Activated T-helper 17 cell treated with anti-CD3 and anti-CD28 coated beads, Interleukin-2, amount 50 U/mL, for 72 hours (primary cell): ENCODE measurements around the gene RHOBTB1. TPM values are rescaled to one million over a fixed set of nuclear protein-coding genes. Genes with fewer than 3 reads are reported as not detected.
"Not testable (repeated sequence)": the region's sequence is repeated elsewhere in the genome, so short reads cannot be mapped to it uniquely, and the experiment has no call there.

Source experiments
- ATAC-seq: fragments of 150-1000 bp; cut with Tn5 transposase; replicated peaks from 2 replicates; pipeline ENCODE4 v1.10.0; 2021; ENCODE audit warnings: mild to moderate bottlenecking, moderate library complexity
- H3K27ac Mint-ChIP-seq: one replicate; pipeline ENCODE4 v1.8.0; 2022; ENCODE audit warnings: mixed read lengths
- H3K27me3 Mint-ChIP-seq: one replicate; pipeline ENCODE4 v1.8.0; 2022; ENCODE audit warnings: mixed read lengths
- H3K36me3 Mint-ChIP-seq: one replicate; pipeline ENCODE4 v1.8.0; 2022; ENCODE audit warnings: low read depth, mild to moderate bottlenecking, mixed read lengths
- H3K4me1 Mint-ChIP-seq: one replicate; pipeline ENCODE4 v1.8.0; 2022; ENCODE audit warnings: mixed read lengths
- H3K4me3 Mint-ChIP-seq: one replicate; pipeline ENCODE4 v1.8.0; 2022; ENCODE audit warnings: mild to moderate bottlenecking, mixed read lengths
- H3K9me3 Mint-ChIP-seq: one replicate; pipeline ENCODE4 v1.8.0; 2022; ENCODE audit warnings: mixed read lengths
- total RNA-seq, 2 donors: library from RNA; stranded (reverse); gene quantifications; one replicate each; pipeline ENCODE4 v1.2.3, GENCODE V29; 2022

The RHOBTB1 gene
- total RNA-seq, 2 donors from 2014 or later = 0.56 TPM; not detected in 1

DNA sequence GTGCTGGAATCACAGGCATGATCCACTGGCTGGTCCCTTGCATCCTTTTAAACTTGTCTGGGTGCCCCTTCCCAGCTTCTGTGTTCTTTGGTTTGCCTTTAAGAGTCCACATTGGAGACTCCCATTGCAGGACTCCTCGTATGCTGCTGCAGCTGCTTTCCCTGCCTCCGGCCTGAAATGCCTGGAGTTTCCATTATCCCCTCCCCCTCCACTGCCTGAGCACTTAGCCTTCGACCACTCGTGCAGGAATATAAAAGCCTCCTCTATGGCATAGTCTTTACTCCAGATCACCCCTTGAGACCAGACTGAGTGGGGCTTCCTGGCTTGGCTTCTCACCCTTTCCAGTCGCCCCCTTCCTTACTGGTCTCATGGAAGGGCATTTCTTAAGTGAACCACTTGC, 80.2 kb downstream of the RHOBTB1 start:
- no peak overlapping the region for H3K27ac Mint-ChIP-seq
- peaks cover 9% of the 10 kb centered on the region for H3K27me3 Mint-ChIP-seq
- no peaks in the 10 kb centered on the region for H3K9me3 Mint-ChIP-seq
- no peaks in the 10 kb centered on the region for H3K36me3 Mint-ChIP-seq
- no peak overlapping the region for H3K4me3 Mint-ChIP-seq
- ATAC-seq = no peak
- no peaks in the 10 kb centered on the region for H3K4me1 Mint-ChIP-seq

GRCh38 chr10:60862517-60862916, 81.5 kb downstream of the RHOBTB1 start:
- Mint-ChIP-seq H3K27me3 (peaks cover 4% of the 10 kb centered on the region), H3K4me1 (no peaks in the 10 kb centered on the region), H3K36me3 (no peaks in the 10 kb centered on the region), H3K9me3 (no peaks in the 10 kb centered on the region), H3K27ac (no peak overlapping the region), H3K4me3 (no peak overlapping the region)
- ATAC-seq = no peak

- no peak for ATAC-seq
- Mint-ChIP-seq H3K27ac (no peak overlapping the region), H3K27me3 (no peaks in the 10 kb centered on the region), H3K9me3 (no peaks in the 10 kb centered on the region), H3K4me1 (no peaks in the 10 kb centered on the region), H3K36me3 (no peaks in the 10 kb centered on the region), H3K4me3 (no peak overlapping the region)
These were observed 87.6 kb downstream of the RHOBTB1 start for GRCh38 chr10:60856405-60856804.

GRCh38 chr10:60853637-60854036, 90.3 kb downstream of the RHOBTB1 start:
- no peaks in the 10 kb centered on the region for H3K36me3 Mint-ChIP-seq

GRCh38 chr10:60853107-60853506, 90.9 kb downstream of the RHOBTB1 start:
- Mint-ChIP-seq H3K27me3 (no peaks in the 10 kb centered on the region), H3K36me3 (no peaks in the 10 kb centered on the region), H3K9me3 (no peaks in the 10 kb centered on the region), H3K27ac (no peak overlapping the region), H3K4me3 (no peak overlapping the region), H3K4me1 (no peaks in the 10 kb centered on the region)
- ATAC-seq = no peak

More at GRCh38 chr10:60853637-60854036, 90.3 kb downstream of the RHOBTB1 start:
- Mint-ChIP-seq H3K9me3 (no peaks in the 10 kb centered on the region), H3K27me3 (no peaks in the 10 kb centered on the region), H3K27ac (no peak overlapping the region), H3K4me3 (no peak overlapping the region), H3K4me1 (no peaks in the 10 kb centered on the region)
- no peak for ATAC-seq

DNA sequence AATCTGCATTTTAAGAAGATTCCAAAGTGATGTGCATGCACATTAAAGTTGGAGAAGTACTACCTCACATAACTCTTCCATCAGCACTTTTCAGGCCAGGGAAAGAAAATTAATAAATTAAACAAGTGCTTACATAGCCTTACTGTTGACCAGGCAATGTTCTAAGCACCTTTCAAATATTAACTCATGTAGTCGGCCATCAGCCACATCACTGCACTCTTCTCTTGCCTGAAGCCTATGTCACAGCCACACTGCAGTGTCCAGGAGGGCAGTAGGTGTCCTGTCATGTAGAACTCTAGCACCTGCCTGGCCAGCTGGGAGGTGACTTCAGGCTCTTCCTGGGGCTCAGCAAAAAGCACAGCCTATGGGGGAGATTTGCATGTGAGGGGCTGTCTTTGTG, 94.2 kb downstream of the RHOBTB1 start:
- no peaks in the 10 kb centered on the region for H3K27me3 Mint-ChIP-seq
- no peak overlapping the region for H3K4me3 Mint-ChIP-seq
- no peaks in the 10 kb centered on the region for H3K4me1 Mint-ChIP-seq
- no peaks in the 10 kb centered on the region for H3K9me3 Mint-ChIP-seq
- no peak overlapping the region for H3K27ac Mint-ChIP-seq
- ATAC-seq = no peak
- no peaks in the 10 kb centered on the region for H3K36me3 Mint-ChIP-seq

DNA sequence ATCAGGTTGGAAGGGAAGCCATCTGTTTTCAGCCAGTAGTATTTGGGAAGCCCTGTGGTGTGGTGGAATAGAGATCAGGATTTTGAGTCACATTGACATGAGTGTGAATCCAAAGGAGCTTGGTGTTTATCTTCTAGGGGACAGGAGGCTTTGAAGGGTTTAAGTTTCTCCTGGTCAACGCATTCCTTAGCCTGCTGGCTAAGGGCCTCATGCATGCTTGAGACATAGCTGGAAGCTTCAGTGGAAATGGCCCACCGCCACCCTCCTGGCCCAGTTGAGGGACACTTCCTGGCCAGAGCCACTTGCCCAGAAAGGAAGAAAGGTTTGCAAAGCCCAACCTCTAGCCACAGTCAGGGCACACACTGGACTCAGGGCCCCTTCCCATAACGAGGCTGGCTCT, 94.8 kb downstream of the RHOBTB1 start:
- ATAC-seq = no peak
- H3K27me3 Mint-ChIP-seq = no peaks in the 10 kb centered on the region
- no peak overlapping the region for H3K27ac Mint-ChIP-seq
- no peaks in the 10 kb centered on the region for H3K9me3 Mint-ChIP-seq
- no peaks in the 10 kb centered on the region for H3K36me3 Mint-ChIP-seq
- no peaks in the 10 kb centered on the region for H3K4me1 Mint-ChIP-seq
- no peak overlapping the region for H3K4me3 Mint-ChIP-seq

GRCh38 chr10:60848680-60849079, 95.3 kb downstream of the RHOBTB1 start:
- no peak overlapping the region for H3K4me3 Mint-ChIP-seq
- no peaks in the 10 kb centered on the region for H3K27me3 Mint-ChIP-seq
- H3K4me1 Mint-ChIP-seq = no peaks in the 10 kb centered on the region
- no peak overlapping the region for H3K27ac Mint-ChIP-seq
- no peaks in the 10 kb centered on the region for H3K36me3 Mint-ChIP-seq
- no peaks in the 10 kb centered on the region for H3K9me3 Mint-ChIP-seq
- no peak for ATAC-seq

GRCh38 chr10:60848126-60848525, 95.9 kb downstream of the RHOBTB1 start:
- H3K4me1 Mint-ChIP-seq = no peaks in the 10 kb centered on the region
- H3K9me3 Mint-ChIP-seq = no peaks in the 10 kb centered on the region
- H3K27ac Mint-ChIP-seq = no peak overlapping the region
- no peaks in the 10 kb centered on the region for H3K36me3 Mint-ChIP-seq
- no peak overlapping the region for H3K4me3 Mint-ChIP-seq
- H3K27me3 Mint-ChIP-seq = no peaks in the 10 kb centered on the region
- no peak for ATAC-seq

DNA sequence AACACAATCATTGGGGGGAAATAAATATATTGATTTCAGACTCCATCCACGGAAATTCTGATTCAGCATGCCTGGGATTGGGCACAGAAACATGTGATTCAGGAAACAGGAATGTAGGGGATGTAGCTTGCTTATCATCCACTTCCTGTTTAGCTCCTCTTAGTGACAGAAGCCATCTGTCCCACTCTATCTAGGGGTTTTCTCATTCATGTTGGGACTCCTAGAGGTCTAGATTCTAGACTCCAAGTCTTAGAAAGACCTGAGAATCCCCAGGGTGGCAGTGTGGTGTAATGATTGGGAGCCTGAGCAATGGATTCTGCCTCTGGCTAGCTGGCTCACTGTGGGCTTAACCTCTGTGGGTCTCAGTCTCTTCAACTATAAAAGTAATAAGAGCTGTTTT, 97.8 kb downstream of the RHOBTB1 start:
- Mint-ChIP-seq H3K36me3 (no peaks in the 10 kb centered on the region), H3K27me3 (peaks cover 4% of the 10 kb centered on the region), H3K4me1 (no peaks in the 10 kb centered on the region), H3K9me3 (no peaks in the 10 kb centered on the region), H3K27ac (no peak overlapping the region), H3K4me3 (no peak overlapping the region)
- no peak for ATAC-seq

DNA sequence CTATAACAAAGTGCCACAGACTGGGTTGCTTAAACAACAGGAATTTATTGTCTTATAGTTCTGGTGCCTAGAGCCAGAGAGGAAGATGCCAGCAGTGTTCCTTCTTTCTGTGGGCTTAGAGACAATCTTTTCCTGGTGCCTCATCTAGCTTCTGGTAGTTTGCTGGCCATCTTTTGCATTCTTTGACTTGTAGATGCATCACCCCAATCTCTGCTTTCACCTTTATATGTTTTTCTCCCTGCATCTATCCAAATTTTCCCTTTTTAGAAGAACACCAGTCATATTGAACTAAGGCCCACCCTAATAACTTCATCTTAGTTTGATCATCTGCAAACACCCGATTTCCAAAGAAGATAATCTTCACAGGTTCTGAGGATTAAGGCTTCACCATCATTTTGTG, 98.9 kb downstream of the RHOBTB1 start:
- Mint-ChIP-seq H3K36me3 (no peaks in the 10 kb centered on the region), H3K4me3 (no peak overlapping the region), H3K27ac (no peak overlapping the region), H3K9me3 (no peaks in the 10 kb centered on the region), H3K4me1 (no peaks in the 10 kb centered on the region), H3K27me3 (peaks cover 4% of the 10 kb centered on the region)
- ATAC-seq = no peak

DNA sequence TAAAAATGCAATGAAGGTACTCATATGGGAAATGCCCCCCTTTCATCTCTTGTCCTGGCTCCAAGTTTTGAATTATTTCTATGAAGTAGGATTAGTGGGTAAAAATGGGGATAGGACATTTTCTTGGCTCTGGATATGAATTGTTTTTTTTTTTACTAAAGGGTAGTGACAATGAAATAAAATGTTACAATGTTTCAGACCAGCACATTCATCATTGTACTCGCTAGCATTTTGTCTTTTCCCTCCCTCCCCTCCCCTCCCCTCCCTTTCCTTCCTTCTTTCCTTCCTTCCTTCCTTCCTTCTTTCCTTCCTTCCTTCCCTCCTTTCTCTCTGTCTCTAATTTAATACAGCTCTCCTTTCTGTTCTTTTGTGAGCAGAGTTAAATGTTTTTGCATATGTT, 101.3 kb downstream of the RHOBTB1 start:
- H3K27ac Mint-ChIP-seq = no peak overlapping the region
- H3K4me3 Mint-ChIP-seq = no peak overlapping the region
- peaks cover 5% of the 10 kb centered on the region for H3K27me3 Mint-ChIP-seq
- no peaks in the 10 kb centered on the region for H3K4me1 Mint-ChIP-seq
- H3K36me3 Mint-ChIP-seq = no peaks in the 10 kb centered on the region
- H3K9me3 Mint-ChIP-seq = no peaks in the 10 kb centered on the region
- ATAC-seq = no peak

DNA sequence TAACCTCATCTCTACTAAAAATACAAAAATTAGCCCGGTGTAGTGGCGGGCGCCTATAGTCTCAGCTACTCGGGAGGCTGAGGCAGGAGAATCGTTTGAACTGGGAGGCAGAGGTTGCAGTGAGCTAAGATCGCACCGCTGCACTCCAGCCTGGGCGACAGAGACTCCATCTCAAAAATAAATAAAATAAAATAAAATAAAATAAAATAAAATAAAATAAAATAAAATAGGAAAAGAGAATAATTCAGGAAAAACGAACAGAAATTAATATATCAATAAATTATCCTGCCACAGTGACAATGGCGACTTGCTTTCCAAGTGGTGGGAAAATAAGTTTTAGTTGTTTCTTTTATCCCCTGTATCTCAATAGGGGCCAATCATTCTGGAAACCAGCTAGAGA, 102.8 kb downstream of the RHOBTB1 start:
- H3K27me3 Mint-ChIP-seq, H3K4me3 Mint-ChIP-seq, H3K9me3 Mint-ChIP-seq, ATAC-seq, H3K36me3 Mint-ChIP-seq, H3K4me1 Mint-ChIP-seq, H3K27ac Mint-ChIP-seq: not testable (repeated sequence)

DNA sequence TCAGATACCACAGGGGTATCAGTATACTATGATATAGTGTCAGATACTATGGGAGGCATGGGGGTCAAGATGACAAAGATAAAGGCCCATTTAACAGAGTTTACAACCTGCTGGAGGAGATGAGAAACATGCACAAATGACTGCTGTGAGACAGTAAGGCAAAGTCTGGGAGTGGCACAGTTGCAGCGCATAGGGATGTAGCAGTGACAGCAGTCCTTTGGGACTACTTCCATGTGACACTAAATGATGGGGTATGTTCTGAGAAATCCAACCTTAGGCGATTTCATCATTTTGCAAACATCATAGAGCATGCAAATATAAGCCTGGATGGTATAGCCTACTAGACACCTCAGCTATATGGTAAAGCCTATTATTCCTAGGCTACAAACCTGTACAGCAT, 108.9 kb downstream of the RHOBTB1 start:
- Mint-ChIP-seq H3K4me1 (no peaks in the 10 kb centered on the region), H3K9me3 (no peaks in the 10 kb centered on the region), H3K27me3 (peaks cover 14% of the 10 kb centered on the region), H3K36me3 (no peaks in the 10 kb centered on the region), H3K4me3 (no peak overlapping the region), H3K27ac (no peak overlapping the region)
- no peak for ATAC-seq

GRCh38 chr10:60834401-60834800, 109.6 kb downstream of the RHOBTB1 start:
- Mint-ChIP-seq H3K27me3 (peaks cover 14% of the 10 kb centered on the region), H3K9me3 (no peaks in the 10 kb centered on the region), H3K4me3 (no peak overlapping the region), H3K27ac (no peak overlapping the region), H3K36me3 (no peaks in the 10 kb centered on the region), H3K4me1 (no peaks in the 10 kb centered on the region)
- ATAC-seq = no peak

DNA sequence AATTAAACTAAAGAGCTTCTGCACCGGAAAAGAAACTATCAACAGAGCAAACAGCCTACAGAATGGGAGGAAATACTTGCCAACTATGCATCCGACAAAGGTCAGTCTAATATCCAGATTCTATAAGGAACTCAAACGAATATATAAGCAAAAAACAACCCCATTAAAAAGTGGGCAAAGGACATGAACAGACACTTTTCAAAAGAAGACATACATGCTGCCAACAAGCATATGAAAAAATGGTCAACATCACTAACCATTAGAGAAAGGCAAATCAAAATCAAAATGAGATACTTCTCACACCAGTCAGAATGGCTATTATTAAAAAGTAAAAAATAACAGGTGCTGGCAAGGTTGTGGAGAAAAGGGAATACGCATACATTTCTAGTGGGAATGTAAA, 111.8 kb downstream of the RHOBTB1 start:
- not testable (repeated sequence) for H3K4me3 Mint-ChIP-seq, H3K4me1 Mint-ChIP-seq

More for the DNA sequence above, 111.8 kb downstream of the RHOBTB1 start:
- H3K27ac Mint-ChIP-seq, ATAC-seq, H3K9me3 Mint-ChIP-seq, H3K36me3 Mint-ChIP-seq: not testable (repeated sequence)
- peaks cover 14% of the 10 kb centered on the region for H3K27me3 Mint-ChIP-seq
